Common myeloid progenitor, CD34-positive (primary cell): Measurements from ENCODE around the gene IL1B.

Source experiments
- CTCF ChIA-PET: fragments of 350-600 bp; sonication (Branson Sonifier 250); formaldehyde crosslinking; loops from one replicate; lab custom pipeline; 2021; ENCODE audit warnings: antibody characterized with exemption; lab: Charles Lee
- POLR2A ChIA-PET: fragments of 350-600 bp; sonication (Branson Sonifier 250); formaldehyde crosslinking; loops from one replicate; lab custom pipeline; 2021; ENCODE audit warnings: antibody characterized with exemption; lab: Charles Lee
- DNase-seq, 3 donors: peaks; one replicate each; pipeline versions ENCODE4 v3.0.0 to v3.0.0-alpha.2; 2013
- H3K27ac ChIP-seq, 2 experiments: 1 replicate in 1 of 2; 2 replicates in 1 of 2; pipeline ENCODE4 v1.7.0; 2013; ENCODE audit warnings: inconsistent platforms in 2 of 2, low read length in 2 of 2, mild to moderate bottlenecking in 2 of 2, low read depth in 1 of 2, moderate library complexity in 1 of 2; ENCODE audit not compliant: severe bottlenecking in 2 of 2, insufficient read depth in 1 of 2, poor library complexity in 1 of 2
- H3K27me3 ChIP-seq, 5 experiments: replicated peaks in 2 of 5; 1 replicate in 3 of 5; 2 replicates in 2 of 5; pipeline versions ENCODE4 v1.6.1 to v1.7.0; 2013; ENCODE audit warnings: low read length in 4 of 5, mild to moderate bottlenecking in 2 of 5, moderate library complexity in 2 of 5, inconsistent platforms in 1 of 5; ENCODE audit not compliant: insufficient read depth in 5 of 5, control insufficient read depth in 4 of 5
- H3K36me3 ChIP-seq, 4 experiments: 1 replicate in 2 of 4; 2 replicates in 2 of 4; pipeline versions ENCODE4 v1.6.1 to v1.7.0; 2013; ENCODE audit warnings: low read length in 3 of 4, control low read depth in 1 of 4, mild to moderate bottlenecking in 1 of 4; ENCODE audit not compliant: control insufficient read depth in 4 of 4, insufficient read depth in 4 of 4
- H3K4me1 ChIP-seq, 4 experiments: 1 replicate in 3 of 4; 2 replicates in 1 of 4; pipeline versions ENCODE4 v1.6.1 to v1.7.1; 2013; ENCODE audit warnings: low read length in 3 of 4, mild to moderate bottlenecking in 3 of 4, control low read depth in 1 of 4, inconsistent platforms in 1 of 4, moderate library complexity in 1 of 4; ENCODE audit not compliant: control insufficient read depth in 4 of 4, insufficient read depth in 4 of 4; ENCODE audit errors: control extremely low read depth in 1 of 4
- H3K4me3 ChIP-seq, 7 experiments: 1 replicate in 4 of 7; 2 replicates in 3 of 7; pipeline versions ENCODE4 v1.5.1 to v1.7.0; 2013; ENCODE audit warnings: mild to moderate bottlenecking in 7 of 7, low read length in 6 of 7, moderate library complexity in 6 of 7, inconsistent platforms in 2 of 7, low read depth in 2 of 7, control low read depth in 1 of 7; ENCODE audit not compliant: insufficient read depth in 4 of 7, control insufficient read depth in 1 of 7; ENCODE audit errors: extremely low read depth in 1 of 7
- H3K9me3 ChIP-seq, 5 experiments: 1 replicate in 4 of 5; 2 replicates in 1 of 5; pipeline versions ENCODE4 v1.6.1 to v1.7.1; 2013; ENCODE audit warnings: low read length in 4 of 5, mild to moderate bottlenecking in 2 of 5, inconsistent platforms in 1 of 5, low read depth in 1 of 5, moderate library complexity in 1 of 5; ENCODE audit not compliant: control insufficient read depth in 4 of 5, insufficient read depth in 2 of 5; ENCODE audit errors: control extremely low read depth in 1 of 5
- WGBS: methylation state at CpG from one replicate; pipeline ENCODE4 v1.1.5; 2013; ENCODE audit not compliant: insufficient coverage; 5-methylcytosine and 5-hydroxymethylcytosine counted together

The IL1B gene

DNA sequence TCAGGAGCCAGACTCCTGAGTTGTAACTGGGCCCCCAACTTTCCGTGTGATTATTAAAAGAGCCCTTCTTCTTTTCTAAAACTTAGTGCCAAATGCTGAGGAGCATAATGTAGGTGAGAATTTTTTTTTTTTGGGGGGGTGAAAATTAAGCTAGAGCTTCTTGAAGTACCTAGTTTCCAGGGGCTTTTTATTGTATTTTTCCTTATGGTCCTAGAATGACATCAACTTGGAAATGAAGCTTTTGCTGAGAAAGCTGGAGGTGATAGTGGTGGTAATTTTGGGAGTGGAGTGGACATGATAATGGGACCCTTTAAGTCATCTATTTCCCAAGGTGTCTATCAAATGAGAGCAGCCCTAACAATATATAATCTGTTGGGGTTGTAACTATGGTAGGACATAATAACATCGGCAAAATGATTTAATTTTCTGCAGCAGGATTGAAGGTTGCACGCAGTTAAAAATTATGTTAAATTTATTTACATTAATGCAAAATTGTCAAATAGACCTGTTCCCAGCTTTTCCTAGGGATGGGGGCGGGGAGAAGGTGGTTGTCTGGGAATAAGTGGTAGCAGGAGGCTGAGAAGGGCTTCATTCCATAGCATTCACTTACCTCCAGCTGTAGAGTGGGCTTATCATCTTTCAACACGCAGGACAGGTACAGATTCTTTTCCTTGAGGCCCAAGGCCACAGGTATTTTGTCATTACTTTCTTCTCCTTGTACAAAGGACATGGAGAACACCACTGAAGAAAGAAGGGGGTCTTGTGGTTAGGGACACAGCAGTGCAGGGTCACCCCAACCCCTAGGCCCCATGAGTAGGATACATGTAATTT is 5.7 kb downstream of the IL1B start:
- Histone ChIP-seq H3K27me3 (no peaks in the 10 kb centered on the region), H3K36me3 (peaks cover 12 to 66% (median 41%) of the 10 kb centered on the region in 4 experiments), H3K4me3 (peak overlapping the region in 6 of 7 experiments; percentile 5 to 94 (median 44)), H3K9me3 (peaks cover 0 to 3% (median 0%) of the 10 kb centered on the region in 5 experiments), H3K4me1 (peaks cover 50 to 76% (median 57%) of the 10 kb centered on the region in 4 experiments), H3K27ac (peak overlapping the region; percentile 75 to 78)
- CTCF ChIA-PET = interaction anchor here (0.9 to 2.7 kb wide), 10 partner anchors 9 to 86 kb away, joined by 3 to 9 read pairs (median 4); partner anchors contain the start of gene IL1A
- POLR2A ChIA-PET = interaction anchor here (0.8 to 1.5 kb wide), 2 partner anchors 35 to 76 kb away, joined by 3 to 4 read pairs; no protein-coding TSS in a partner anchor
- WGBS = 86% methylated on average over 1 of the region's 5 CpGs
- no peak for DNase-seq

DNA sequence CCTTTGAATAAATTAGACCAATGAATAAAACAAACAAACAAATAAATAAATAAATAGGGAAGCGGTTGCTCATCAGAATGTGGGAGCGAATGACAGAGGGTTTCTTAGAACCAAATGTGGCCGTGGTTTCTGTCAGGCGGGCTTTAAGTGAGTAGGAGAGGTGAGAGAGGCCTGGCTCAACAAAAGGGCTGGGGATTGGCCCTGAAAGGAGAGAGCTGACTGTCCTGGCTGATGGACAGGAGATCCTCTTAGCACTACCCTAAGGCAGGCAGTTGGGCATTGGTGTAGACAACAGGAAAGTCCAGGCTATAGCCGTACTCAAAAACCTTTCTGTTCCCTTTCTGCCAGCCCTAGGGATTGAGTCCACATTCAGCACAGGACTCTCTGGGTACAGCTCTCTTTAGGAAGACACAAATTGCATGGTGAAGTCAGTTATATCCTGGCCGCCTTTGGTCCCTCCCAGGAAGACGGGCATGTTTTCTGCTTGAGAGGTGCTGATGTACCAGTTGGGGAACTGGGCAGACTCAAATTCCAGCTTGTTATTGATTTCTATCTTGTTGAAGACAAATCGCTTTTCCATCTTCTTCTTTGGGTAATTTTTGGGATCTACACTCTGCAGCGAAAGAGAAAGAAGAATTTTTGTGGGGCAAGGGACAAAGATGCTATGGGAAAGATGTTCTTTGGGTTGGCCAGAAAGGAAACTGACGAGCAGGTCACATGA is 6.5 kb downstream of the IL1B start:
- Histone ChIP-seq H3K4me3 (peak overlapping the region in 3 of 7 experiments; percentile 13 to 94 (median 66)), H3K36me3 (peaks cover 12 to 58% (median 36%) of the 10 kb centered on the region in 4 experiments), H3K9me3 (peaks cover 0 to 3% (median 0%) of the 10 kb centered on the region in 5 experiments), H3K27me3 (no peaks in the 10 kb centered on the region), H3K27ac (peak overlapping the region; percentile 22 to 44), H3K4me1 (peaks cover 42 to 75% (median 52%) of the 10 kb centered on the region in 4 experiments)
- peak in 2 of 3 donors; percentile 32 to 38 for DNase-seq
- ChIA-PET POLR2A (interaction anchor here (0.6 kb wide), 1 partner anchor 81 kb away, joined by 3 read pairs; no protein-coding TSS in a partner anchor), CTCF (interaction anchor here (0.9 to 2.7 kb wide), 8 partner anchors 8 to 112 kb away, joined by 3 to 9 read pairs (median 3); partner anchors contain the start of gene IL1A)
- WGBS = 89% methylated on average over 6 of the region's 10 CpGs

DNA sequence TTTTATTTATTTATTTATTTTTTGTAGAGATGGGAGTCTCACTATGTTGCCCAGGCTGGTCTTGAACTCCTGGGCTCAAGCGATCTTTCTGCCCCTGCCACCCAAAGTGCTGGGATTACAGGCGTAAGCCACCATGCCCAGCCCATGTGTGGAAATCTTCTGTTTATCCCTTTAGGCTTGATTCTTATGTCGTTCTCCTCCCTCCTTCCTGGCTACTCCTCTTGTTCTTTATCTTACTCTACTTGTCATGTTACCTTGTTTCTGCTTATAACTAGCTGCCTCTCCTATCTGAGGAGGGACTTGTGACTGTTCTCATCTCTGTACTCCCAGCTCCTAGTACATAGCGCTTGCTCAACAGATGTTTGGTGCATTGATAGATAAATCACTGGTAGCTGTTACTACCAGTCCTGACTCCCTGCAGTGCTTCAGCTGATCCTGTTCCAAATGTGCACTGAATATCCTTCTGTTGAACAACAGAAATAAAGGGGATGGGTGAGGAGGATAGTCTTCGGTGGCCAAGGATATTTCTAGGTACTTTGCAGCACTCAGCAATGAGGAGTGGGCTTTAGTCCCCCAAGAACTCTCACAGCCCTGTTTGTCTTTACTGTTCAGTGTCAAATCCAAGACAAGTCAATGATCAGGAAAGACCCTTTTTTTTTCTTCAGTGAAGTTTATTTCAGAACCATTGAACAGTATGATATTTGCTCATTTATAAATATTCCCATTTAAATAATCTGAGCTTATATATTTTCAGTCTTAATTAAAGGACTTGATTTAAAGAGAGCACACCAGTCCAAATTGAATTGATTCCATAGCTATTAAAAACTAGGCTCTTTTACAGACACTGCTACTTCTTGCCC is 7.2 kb downstream of the IL1B start:
- WGBS = 77% methylated on average over 5 of the region's 5 CpGs
- Histone ChIP-seq H3K9me3 (peaks cover 0 to 3% (median 0%) of the 10 kb centered on the region in 5 experiments), H3K4me1 (peaks cover 34 to 75% (median 54%) of the 10 kb centered on the region in 4 experiments), H3K27me3 (no peaks in the 10 kb centered on the region), H3K4me3 (peak overlapping the region in 1 of 7 experiments; percentile 23), H3K36me3 (peaks cover 12 to 50% (median 35%) of the 10 kb centered on the region in 4 experiments), H3K27ac (peak overlapping the region in 1 of 2 experiments; percentile 26)
- CTCF ChIA-PET = interaction anchor here (0.9 to 2.7 kb wide), 5 partner anchors 10 to 112 kb away, joined by 3 to 9 read pairs (median 3); partner anchors contain the start of gene IL1A
- POLR2A ChIA-PET = interaction anchor here (0.6 kb wide), 2 partner anchors 64 to 80 kb away, joined by 3 read pairs; no protein-coding TSS in a partner anchor
- peak in 1 of 3 donors; percentile 59 for DNase-seq

DNA sequence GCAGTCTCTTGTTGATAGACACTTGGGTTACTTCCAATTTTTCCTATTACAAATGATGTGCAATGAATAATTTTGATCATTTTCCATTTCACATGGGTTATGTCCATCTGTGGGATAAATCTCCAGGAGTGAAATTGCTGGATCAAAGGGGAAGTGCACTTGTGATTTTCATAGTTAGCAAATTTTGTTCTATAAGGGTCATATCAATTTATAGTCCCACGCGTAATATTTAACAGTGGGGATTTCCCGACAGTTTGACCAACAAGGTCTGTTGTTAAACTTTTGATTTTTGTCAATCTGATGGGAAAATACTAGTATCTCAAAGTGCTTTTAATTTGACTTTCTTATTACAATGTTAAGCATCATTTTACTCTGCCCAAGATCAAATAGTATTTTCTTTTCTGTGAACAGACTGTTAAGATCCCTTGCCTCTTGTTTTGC is 8.3 kb downstream of the IL1B start:
- Histone ChIP-seq H3K9me3 (peaks cover 0 to 3% (median 0%) of the 10 kb centered on the region in 5 experiments), H3K4me1 (peaks cover 28 to 71% (median 50%) of the 10 kb centered on the region in 4 experiments), H3K27ac (no peak overlapping the region), H3K27me3 (no peaks in the 10 kb centered on the region), H3K36me3 (peaks cover 12 to 43% (median 28%) of the 10 kb centered on the region in 4 experiments), H3K4me3 (no peak overlapping the region)
- no CpG with 5 or more reads among the region's 3 CpGs for WGBS
- DNase-seq = no peak
- POLR2A ChIA-PET = no interaction called here
- CTCF ChIA-PET = no interaction called here

DNA sequence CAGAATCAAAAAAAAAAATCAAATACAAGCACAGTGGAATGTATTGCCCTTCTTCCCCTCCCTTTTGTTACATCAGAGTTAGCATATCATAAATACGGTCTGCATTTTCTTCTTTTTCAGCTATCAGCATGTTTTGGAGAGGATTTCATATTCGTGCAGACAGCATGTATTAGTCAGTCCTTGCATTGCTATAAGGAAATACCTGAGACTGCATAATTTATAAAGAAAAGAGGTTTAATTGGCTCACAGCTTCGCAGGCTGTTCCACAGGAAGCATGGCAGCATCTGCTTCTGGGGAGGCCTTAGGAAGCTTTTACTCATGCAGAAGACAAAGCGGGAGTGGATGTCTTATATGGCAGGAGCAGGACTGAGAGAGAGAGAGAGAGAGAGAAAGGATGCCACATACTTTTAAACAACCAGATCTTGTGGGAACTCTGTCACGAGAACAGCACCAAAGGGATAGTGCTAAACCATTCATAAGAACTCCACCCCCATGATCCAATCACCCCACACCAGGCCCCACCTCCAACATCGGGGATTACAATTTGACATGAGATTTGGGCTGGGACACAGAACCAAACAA is 8.9 kb downstream of the IL1B start:
- DNase-seq = no peak
- ChIA-PET POLR2A (interaction anchor here (0.6 kb wide), 1 partner anchor 15 kb away, joined by 5 read pairs; no protein-coding TSS in a partner anchor), CTCF (no interaction called here)
- 100% methylated on average over 3 of the region's 6 CpGs for WGBS
- Histone ChIP-seq H3K4me3 (no peak overlapping the region), H3K27ac (no peak overlapping the region), H3K4me1 (peaks cover 22 to 65% (median 44%) of the 10 kb centered on the region in 4 experiments), H3K36me3 (peaks cover 8 to 37% (median 22%) of the 10 kb centered on the region in 4 experiments), H3K27me3 (no peaks in the 10 kb centered on the region), H3K9me3 (peaks cover 0 to 3% (median 0%) of the 10 kb centered on the region in 5 experiments)
